A172 (cell line): ENCODE results near the gene KRT14. TPM values are rescaled to one million over a fixed set of nuclear protein-coding genes. Genes with fewer than 3 reads are reported as not detected.

Source experiments
- total RNA-seq: library from RNA; depleted of rRNA; stranded (reverse); fragments of >200 nt; shearing (Covaris generic); gene quantifications from 2 replicates; pipeline ENCODE4 v1.2.3, GENCODE V29; 2014; rRNA removed

KRT14 gene
- total RNA-seq, 1 experiment from 2014 or later = not detected

Other genes with a start within 250 kb of the KRT14 start
- not detected in 2 replicates for gene KRT33A, start 236.1 kb downstream of the KRT14 start, total RNA-seq
- not detected in 2 replicates for gene KRT33B, start 217.1 kb downstream of the KRT14 start, total RNA-seq
- 0.31 and 1.1 TPM in 2 replicates for gene KRT34, start 204.6 kb downstream of the KRT14 start, total RNA-seq
- not detected in 2 replicates for gene KRT31, start 189.3 kb downstream of the KRT14 start, total RNA-seq
- gene KRT37, start 162.3 kb downstream of the KRT14 start, total RNA-seq = not detected in 2 replicates
- gene KRT38, start 145.9 kb downstream of the KRT14 start, total RNA-seq = not detected in 2 replicates
- gene KRT32, start 119.5 kb downstream of the KRT14 start, total RNA-seq = 0.12 TPM in 1 of 2 replicates, not detected in the other
- not detected in 2 replicates for gene KRT35, start 105.7 kb downstream of the KRT14 start, total RNA-seq
- 0.05 TPM in 1 of 2 replicates, not detected in the other for gene KRT36, start 97.0 kb downstream of the KRT14 start, total RNA-seq
- gene KRT13, start 81.3 kb downstream of the KRT14 start, total RNA-seq = 2.7 and 2.8 TPM in 2 replicates
- gene KRT15, start 68.0 kb downstream of the KRT14 start, total RNA-seq = 29.8 and 31.9 TPM in 2 replicates
- 8.5 and 11.5 TPM in 2 replicates for gene KRT19, start 58.6 kb downstream of the KRT14 start, total RNA-seq
- gene KRT9, start 14.8 kb downstream of the KRT14 start, total RNA-seq = not detected in 2 replicates
- gene KRT16, start 25.9 kb upstream of the KRT14 start, total RNA-seq = 0.50 and 2.2 TPM in 2 replicates
- gene KRT17, start 37.7 kb upstream of the KRT14 start, total RNA-seq = 0.29 TPM in 1 of 2 replicates, not detected in the other
- gene EIF1, start 102.0 kb upstream of the KRT14 start, total RNA-seq = 58.0 and 74.2 TPM in 2 replicates
- not detected in 2 replicates for gene GAST, start 125.4 kb upstream of the KRT14 start, total RNA-seq
- 0.14 and 0.43 TPM in 2 replicates for gene HAP1, start 147.7 kb upstream of the KRT14 start, total RNA-seq
- 64.6 and 78.6 TPM in 2 replicates for gene JUP, start 199.8 kb upstream of the KRT14 start, total RNA-seq
- gene P3H4, start 225.1 kb upstream of the KRT14 start, total RNA-seq = 66.5 and 71.6 TPM in 2 replicates
- gene FKBP10, start 226.1 kb upstream of the KRT14 start, total RNA-seq = 131 and 139 TPM in 2 replicates
- 101 TPM in 2 replicates for gene NT5C3B, start 249.3 kb upstream of the KRT14 start, total RNA-seq